NCI-H2227 treated with DMSO at 0.1 percent for 48 hours (cell line): Measurements from ENCODE around the gene ULK4.
"Not testable (repeated sequence)": the region's sequence is repeated elsewhere in the genome, so short reads cannot be mapped to it uniquely, and the experiment has no call there.

Experiments
- DNase-seq: peaks from one replicate; lab custom pipeline; 2025; lab: John Stamatoyannopoulos, UW

ULK4 gene

DNA sequence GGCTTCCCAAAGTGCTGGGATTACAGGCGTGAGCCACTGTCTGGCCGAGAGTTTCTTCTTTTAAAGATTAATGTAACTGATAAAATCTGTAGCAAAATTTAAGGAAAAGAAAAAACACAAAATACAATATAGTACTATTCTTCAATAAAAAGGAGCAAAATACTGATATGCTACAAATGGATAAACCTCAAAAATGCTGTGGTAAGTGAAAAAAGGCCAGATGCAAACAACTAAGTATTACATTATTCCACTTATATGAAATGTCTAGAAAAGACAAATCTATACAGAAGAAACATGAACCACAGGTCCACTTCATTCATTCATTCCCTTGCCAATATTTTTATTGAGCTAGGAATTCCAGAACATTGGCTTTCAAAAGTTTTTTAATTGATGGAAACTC is 463.1 kb downstream of the ULK4 start:
- no peak for DNase-seq

DNA sequence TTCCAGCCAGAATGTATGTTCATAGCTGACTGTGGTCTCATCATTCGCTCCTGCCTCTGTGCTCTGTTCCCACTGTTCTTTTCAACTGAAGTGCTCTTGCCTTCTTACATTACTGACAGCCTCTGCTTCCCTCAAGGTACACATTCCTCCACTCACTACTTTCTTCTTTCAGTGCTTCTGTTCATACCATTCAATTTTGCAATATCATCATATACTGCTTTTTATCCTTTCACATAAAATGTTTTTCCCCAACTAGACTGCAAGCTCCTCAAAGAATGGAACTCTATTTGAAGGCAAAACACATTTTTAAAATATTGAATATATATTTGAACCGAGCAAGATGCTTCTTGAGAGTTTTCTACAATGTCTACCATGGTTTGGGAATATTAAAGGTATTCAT is 471.5 kb downstream of the ULK4 start:
- DNase-seq = no peak

DNA sequence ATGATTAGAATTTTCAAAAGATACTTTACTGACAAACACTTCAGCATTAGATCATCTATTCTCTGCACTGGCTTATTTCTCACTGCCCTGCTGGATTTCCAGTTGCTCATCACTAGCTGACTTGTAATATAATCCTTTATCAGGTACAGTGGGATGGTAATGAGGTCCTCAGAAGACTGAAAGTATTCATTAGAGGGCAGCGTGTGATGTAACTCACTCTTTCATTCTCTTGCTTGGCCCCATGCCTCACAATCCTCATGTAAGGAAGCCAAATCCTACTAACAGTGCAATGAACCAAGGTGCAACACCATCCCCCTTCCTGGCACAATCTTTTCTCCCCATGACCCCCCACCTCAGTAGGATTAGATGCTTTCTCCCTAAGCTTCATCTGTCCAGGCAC is 472.7 kb downstream of the ULK4 start:
- DNase-seq = peak; percentile 3

DNA sequence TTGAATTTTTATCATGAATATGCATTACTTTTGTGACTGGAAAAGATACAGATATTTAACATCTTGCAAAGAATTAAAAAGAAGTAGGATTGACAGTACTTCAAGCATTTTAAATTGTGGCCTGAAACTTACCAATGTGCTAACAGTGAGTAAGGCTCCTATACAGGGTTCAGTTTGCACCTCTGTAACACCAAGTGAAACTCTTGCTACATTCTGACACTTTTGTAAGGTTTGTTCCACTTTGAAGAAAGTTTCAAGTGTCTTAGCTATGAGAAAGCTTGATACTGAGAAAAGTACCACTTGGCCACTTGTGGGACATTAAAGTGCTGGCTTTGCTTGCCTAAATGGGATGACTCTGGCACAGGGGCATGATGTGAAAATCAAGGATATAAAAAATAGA is 473.4 kb downstream of the ULK4 start:
- no peak for DNase-seq

DNA sequence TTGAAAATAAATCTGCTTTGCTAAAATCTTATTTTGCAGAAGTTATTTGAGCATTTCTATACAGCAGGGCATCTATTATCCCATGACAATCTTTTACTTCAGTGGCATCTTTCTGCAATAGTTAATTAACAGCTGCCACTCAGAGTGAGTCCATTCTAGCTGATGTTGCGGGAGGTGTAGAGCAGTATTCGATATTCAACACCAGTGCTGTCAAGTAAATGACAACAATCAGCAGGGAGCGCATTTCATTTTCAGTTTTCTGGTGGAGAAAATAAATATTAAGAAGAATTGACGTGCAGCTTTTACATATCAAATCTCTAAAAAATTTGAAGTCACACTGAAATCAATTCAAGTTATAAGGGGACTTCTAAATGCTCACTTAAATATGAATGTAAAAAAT is 476.4 kb downstream of the ULK4 start:
- DNase-seq = no peak

DNA sequence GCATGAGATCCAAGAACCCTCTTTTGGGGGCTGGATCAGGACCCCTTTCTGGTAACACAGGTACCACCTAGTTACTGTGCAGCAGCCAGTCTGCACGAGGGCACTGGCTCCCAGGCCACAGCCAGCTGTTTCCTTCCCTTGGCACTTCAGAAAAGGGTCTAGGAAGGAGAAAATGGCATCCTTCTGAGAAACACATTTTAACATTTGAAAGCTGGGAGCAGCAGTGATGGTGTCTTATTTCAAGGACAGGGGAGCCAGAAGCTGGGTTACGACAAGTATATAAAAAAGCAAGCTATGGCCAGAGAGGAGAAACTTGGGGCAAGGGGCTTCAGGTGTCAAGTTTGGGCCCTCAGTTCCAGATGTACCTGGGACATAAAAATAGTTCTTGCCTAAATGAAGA is 479.8 kb downstream of the ULK4 start:
- no peak for DNase-seq

DNA sequence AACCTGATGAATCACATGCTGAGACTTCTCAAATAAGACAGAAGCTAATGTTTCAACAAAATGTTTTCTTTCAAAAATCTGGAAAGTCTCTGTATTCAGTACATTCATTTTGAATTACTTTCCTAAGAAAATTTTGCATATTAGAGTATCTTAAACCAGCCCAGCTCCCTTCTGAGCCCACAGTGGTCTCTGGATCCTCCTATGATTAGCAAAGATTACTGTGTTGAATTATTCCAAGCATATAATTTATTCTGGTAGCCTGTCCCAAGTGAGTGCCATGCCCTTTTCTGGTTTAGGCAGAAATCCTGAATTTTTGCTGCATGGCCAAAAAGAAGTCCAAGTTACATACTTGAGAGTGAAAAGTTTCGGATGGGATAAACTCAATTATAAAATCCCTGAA is 483.6 kb downstream of the ULK4 start:
- no peak for DNase-seq

DNA sequence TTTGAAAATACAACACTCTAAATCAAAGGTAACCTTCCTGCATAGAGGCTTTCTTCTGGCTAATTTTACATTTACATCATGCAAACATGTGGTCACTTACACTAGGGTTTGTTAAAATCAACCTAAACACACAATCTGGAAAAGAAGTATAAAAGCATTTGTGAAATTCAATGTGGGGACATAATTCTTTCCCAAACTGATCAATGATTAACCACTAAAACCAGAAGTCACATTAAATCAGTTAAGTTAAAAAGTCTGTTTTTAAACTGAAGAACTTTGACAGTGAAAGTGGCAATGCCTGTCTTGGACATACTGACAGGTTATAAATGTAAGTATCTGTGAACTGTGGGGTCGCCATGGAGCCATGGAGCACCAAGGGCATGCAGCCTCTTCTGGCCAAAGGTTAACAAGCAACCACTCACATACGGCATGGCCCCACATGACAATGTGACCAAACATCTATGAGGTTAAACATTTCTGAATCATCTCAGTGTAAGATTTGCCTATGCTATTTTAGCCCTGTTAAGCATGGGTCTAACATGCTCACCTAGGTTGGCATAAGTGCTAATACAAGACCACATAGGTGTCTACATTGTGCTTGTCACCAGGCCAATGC is 484.4 kb downstream of the ULK4 start:
- DNase-seq = no peak

DNA sequence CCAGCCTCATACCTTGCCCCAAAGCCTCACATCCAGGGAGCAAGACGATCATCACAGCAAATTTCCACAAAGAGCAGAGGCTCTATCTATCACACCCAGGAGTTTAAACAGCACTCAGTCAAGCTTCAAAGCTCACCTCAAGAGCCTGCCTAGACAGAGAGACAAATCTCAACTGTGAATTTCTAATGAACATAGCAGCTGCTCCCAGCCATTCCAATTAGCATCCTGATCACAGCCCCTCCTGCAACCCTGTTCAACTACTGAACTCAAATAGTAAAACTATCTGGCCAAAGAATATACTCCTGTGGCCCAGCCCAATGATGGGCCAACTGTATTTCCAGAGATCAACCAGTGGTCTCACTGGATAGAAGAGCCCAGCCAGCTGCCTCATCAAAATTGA is 492.8 kb downstream of the ULK4 start:
- DNase-seq = no peak

DNA sequence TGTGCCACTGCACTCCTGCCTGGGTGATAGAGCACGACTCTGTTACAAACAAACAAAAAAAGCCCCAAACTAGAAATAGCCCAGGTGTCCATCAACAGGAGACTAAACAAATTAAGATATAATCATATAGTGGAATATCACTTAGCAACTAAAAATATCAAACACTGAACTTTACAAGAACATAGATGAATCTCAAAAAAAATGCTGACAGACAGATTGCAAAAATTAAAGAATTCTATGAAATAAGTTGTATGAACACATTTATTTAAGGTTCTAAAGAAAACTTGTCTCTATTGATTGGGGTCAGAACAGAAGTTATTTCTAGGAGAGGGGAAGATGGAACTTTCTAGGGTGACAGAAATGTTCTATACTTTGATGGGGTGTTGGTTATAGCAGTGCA is 494.4 kb downstream of the ULK4 start:
- DNase-seq = no peak

DNA sequence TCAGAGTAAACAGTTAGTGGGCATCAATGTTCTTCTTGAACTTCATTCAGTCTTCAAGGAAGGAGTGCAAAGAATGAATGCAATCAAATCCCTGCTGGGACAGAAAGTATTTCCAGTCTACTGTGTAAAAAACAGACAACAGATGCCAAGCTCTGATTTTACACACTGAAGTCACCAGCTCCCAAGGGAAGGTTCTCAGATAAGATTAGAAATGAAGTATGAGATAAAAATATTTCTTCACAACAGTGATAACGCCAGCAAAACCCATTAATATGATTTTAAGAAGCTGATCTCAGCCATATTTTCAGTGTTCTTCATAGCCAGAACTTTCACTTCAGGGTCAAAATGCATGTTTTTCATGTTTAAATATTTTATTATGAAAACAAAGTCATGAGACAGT is 497.0 kb downstream of the ULK4 start:
- DNase-seq = no peak

DNA sequence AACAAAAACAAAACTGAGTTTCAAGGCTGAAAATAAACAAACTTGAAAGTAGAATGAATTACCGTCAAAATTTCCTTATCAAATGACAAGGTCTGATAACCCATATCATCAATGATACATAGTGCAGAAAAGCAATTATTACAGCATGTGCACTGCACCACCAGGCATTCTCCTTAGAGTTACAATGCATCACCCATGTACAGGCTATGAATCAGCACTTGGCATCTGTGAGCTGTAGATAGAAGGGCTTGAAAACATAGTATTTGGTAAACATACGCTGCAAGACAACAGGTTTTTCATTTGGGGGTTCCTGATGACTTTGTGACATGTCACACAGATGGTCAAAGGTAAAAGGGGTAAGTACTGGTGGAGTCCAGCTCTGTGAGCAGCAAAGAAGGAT is 497.5 kb downstream of the ULK4 start:
- no peak for DNase-seq

DNA sequence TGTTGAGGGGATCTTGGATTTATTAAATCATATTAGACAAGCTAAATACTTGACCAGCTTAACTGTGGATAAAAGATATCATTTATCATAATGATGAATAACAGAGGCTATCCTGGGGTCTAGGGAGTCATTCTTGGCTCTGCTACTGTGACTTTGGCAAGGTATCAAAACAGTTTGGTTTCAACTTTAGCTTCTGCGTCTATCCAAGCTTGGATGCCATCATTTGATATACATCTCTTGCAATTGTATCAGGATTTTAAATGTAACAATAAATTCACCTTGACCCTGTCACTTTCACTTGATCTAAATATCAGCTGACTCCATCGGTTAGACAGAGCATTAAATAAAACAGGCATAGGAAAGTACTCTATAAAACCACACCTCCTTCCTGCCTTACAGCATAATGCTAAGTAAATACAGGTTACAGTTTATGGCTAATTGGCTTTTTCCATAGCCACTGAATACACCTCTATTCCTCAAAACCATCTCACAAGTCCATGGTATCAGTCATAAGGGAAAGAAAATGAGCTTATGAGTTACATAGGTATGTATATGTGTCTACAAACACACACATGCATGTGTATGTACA is 499.7 kb downstream of the ULK4 start:
- DNase-seq = no peak

DNA sequence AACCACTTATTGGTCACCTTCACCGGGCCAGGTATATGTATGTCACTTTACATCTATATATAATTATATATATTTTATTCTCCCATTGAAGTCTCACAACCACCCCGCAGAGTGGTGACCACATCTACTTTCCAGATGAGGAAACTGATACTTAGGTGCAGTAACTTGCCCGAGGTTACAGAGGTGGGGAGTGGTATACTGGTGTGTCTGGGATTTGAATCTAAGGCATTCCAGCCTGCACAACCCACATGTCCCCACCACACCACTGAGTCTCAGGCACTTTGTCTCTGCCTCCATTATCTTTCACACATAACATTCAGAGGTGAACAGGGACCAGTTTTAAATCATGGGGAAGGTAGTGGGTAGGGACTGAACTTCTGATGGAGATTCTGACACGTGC is 501.2 kb downstream of the ULK4 start:
- no peak for DNase-seq

DNA sequence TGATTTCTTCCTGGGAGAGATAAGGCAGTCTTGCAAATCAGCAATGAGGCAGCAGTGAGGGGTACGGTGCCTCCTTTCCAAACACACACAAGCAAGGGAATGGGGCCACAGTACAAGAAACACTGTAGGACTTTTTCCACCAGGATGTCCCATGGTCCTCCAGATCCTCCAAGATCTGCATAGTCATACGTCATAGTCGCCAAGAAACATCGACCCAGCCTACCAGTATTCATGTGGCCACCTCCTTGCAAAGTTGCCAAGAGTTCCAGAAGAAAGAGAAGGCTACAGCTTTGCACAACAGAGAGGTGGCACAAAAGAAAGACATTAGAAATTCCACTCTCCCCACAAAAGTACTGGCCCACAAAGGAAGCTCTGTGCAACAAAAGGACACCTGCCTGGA is 504.7 kb downstream of the ULK4 start:
- no peak for DNase-seq

DNA sequence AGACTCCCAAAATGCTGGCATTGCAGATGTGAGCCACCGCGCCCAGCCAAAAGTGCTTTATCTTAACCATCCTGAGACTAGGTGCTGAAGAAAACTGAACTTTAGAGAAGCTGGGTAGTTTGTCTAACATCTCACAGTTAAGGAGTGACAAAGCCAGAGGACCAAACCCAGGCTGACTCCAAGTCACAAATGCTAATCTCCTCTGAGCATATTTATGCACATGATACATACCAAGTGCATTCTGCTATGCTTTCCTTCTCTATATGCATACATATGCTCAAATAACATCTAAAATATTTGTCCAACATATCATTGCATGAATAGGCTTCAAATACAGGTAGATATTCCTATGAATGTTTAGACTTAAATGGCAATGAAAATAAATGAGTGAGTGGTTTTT is 505.7 kb downstream of the ULK4 start:
- no peak for DNase-seq

DNA sequence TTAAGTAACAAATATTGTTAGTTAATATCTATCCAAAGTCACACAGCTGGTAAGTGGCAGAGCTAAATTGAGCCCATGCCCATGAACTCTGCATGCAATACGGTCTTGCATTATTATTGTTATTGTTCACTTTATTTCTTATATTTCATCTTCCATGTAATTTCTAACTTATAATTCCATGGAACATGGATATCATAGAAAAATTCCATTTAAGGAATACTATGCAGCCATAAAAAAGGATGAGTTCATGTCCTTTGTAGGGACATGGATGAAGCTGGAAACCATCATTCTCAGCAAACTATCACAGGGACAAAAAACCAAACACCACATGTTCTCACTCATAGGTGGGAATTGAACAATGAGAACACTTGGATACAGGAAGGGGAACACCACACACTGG is 508.3 kb downstream of the ULK4 start:
- not testable (repeated sequence) for DNase-seq

DNA sequence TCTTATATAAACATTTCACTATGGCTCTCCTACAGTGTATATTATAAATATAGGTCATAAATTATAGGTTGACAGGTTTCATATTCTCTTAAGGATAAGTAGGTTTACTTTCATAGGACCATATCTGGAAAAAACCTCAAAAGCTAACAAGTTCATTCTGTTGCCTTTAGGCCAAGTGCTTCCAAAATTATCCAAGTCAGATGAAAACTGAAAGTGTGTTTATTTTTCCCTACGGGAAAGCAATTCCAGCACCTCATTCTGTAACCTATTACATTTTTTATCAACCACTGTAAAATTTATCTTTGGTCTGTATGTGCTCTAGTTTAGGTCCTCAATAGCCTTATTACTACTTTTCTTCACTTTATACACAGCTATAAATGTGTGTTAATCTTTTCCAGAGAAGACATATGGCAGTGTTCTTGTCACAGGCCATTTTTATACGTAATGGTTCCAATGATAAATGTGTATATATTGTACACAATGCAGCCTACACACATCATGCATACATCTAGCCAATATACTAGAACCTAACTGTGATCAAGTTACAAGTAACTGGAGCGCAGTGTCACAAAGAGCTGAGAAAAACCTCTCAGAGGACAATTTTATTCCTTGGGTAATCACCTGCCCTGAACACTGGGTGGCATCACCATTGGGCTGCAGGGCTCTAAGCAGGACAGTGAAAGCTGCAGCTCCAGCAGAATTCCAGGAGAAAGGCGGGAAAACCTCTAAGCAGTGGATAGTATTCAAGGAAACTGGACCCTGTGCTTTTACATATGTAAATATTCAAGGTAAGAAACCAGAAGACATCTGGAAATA is 511.3 kb downstream of the ULK4 start:
- DNase-seq = peak; percentile 8

DNA sequence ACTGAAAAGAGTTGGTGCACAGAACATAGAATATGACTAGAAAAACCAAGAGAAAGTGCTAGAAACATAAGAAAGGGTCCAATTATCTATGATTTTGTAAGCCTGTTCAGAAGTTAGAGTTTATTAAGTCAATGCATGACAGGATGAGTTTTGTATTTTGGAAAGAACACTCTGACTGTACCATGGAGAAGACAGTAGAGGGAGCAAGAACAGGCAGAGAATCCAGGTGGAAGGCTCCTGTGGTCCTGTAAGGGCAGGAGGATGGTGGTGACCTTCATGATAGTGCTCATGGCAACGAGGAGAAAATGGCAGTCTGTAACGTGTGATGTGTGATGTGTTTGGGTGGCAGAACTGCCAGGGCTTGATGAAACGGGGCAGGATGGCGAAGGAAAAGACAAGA is 513.5 kb downstream of the ULK4 start:
- no peak for DNase-seq

DNA sequence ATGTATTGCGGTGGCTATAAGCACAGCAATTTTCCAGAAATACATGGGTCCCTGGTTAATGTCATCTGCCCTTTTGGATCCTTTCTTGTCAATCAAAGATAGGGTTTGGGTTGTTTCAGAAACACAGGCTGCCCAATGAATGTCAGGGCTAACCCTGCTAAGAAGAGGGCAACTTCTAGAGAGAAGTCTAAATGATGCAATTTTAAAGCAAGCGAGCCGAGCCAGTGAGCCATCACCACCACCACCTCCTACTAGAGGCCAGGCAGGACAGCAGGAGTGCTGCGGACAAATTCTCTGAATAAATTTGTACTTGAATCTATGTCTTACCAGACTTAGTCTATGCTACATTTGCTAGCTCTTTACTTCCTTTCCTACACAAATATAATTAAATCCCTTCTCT is 514.2 kb downstream of the ULK4 start:
- DNase-seq = no peak

DNA sequence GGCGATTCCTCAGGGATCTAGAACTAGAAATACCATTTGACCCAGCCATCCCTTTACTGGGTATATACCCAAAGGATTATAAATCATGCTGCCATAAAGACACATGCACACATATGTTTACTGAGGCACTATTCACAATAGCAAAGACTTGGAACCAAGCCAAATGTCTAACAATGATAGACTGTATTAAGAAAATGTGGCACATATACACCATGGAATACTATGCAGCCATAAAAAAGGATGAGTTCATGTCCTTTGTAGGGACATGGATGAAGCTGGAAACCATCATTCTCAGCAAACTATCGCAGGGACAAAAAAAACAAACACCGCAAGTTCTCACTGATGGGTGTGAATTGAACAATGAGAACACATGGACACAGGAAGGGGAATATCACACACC is 515.6 kb downstream of the ULK4 start:
- not testable (repeated sequence) for DNase-seq

DNA sequence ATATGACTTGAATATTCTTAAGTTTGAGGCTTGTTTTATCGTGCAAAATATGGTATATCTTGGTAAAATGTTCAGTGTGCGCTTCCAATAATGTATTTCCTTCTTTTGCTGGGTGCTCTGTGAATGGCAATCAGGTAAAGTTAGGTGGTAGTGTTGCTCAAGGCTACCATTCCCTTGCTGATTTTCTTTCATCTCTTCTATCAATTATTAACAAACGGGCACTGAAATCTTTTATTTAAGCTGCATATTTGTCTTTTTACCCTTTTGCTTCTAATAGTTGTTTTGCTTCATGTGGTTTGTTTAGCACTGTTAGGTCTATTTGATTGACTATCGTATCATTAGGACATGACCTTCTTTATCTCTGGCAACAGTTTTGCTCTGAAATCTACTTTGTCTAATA is 520.3 kb downstream of the ULK4 start:
- DNase-seq = no peak

DNA sequence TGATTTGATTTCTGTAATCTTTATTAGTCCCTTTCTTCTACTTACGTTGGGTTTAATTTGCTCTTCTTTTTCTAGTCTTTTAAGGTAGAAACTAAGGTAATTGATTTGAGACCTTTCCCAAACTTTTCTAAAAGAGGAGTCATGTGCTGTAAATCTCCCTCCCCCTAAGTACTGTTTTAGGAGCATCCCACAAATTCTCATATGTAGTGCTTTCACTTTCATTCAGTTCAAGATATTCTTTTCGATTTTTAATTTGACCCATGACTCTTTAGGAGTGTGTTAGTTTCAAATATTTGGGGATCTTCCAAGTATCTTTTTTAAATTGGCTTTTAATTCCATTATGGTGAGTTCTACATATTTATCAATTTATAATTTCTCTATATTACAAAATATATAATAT is 520.8 kb downstream of the ULK4 start:
- DNase-seq = no peak

DNA sequence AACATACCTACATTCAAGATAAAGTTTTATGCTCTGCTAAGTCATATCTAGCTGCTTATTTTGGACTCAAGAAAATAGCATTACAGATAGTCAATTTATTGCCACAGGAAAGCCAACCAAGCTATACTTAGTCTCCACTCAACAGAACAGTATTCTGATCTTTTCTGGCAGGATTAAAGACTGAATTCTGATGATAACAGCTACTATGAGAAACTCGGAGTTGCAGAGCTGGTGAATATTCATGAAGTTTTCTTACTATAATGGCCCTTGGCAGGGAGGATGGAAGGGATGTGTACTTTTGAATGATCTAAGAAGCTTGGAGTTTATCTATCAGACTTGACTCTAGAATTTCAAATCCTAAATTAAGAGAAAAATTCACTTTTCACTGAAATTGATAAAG is 524.9 kb downstream of the ULK4 start:
- no peak for DNase-seq
